Endodermal cell (in vitro differentiated cells): ENCODE data around the gene CLMN. TPM values are rescaled to one million over a fixed set of nuclear protein-coding genes. Genes with fewer than 3 reads are reported as not detected.

Experiments
- DNase-seq: peaks from one replicate; pipeline ENCODE4 v3.0.0-alpha.2; 2017
- H3K27ac ChIP-seq: 2 replicates; pipeline ENCODE4 v1.5.1; 2013; ENCODE audit warnings: mild to moderate bottlenecking, low read depth, low read length, moderate library complexity
- H3K27me3 ChIP-seq: 2 replicates; pipeline ENCODE4 v1.6.1; 2013; ENCODE audit warnings: mild to moderate bottlenecking, low read length, moderate library complexity; ENCODE audit not compliant: insufficient read depth, control insufficient read depth, poor library complexity, severe bottlenecking
- H3K36me3 ChIP-seq: 2 replicates; pipeline ENCODE4 v1.7.0; 2013; ENCODE audit warnings: mild to moderate bottlenecking, low read length, moderate library complexity; ENCODE audit not compliant: control insufficient read depth, insufficient read depth
- H3K4me1 ChIP-seq: one replicate; pipeline ENCODE4 v1.7.0; 2013; ENCODE audit warnings: low read length; ENCODE audit not compliant: control insufficient read depth, insufficient read depth
- H3K4me3 ChIP-seq: 2 replicates; pipeline ENCODE4 v1.5.1; 2013; ENCODE audit warnings: mild to moderate bottlenecking, low read length, moderate library complexity
- H3K9ac ChIP-seq: 2 replicates; pipeline ENCODE4 v1.6.1; 2013; ENCODE audit warnings: mild to moderate bottlenecking, low read length, moderate library complexity; ENCODE audit not compliant: poor library complexity, severe bottlenecking; ENCODE audit errors: extremely low read depth
- H3K9me3 ChIP-seq: 2 replicates; pipeline ENCODE4 v1.6.1; 2013; ENCODE audit warnings: mild to moderate bottlenecking, low read length, moderate library complexity; ENCODE audit not compliant: control insufficient read depth
- H3K27ac Mint-ChIP-seq: 2 replicates; pipeline ENCODE4 v1.8.0; 2020; ENCODE audit warnings: mixed read lengths
- H3K27me3 Mint-ChIP-seq: 2 replicates; pipeline ENCODE4 v1.8.0; 2021; ENCODE audit warnings: mild to moderate bottlenecking, mixed read lengths; ENCODE audit not compliant: insufficient read depth
- H3K36me3 Mint-ChIP-seq: 2 replicates; pipeline ENCODE4 v1.8.0; 2020; ENCODE audit warnings: low read depth, mixed read lengths
- H3K4me1 Mint-ChIP-seq: 2 replicates; pipeline ENCODE4 v1.8.0; 2020; ENCODE audit warnings: mixed read lengths
- H3K4me3 Mint-ChIP-seq: 2 replicates; pipeline ENCODE4 v1.8.0; 2020; ENCODE audit warnings: mild to moderate bottlenecking, moderate library complexity, mixed read lengths
- H3K9me3 Mint-ChIP-seq: 2 replicates; pipeline ENCODE4 v1.8.0; 2020; ENCODE audit warnings: mild to moderate bottlenecking, mixed read lengths
- CTCF ChIP-seq: fragments of 200-600 bp; sonication (generic); conservative IDR thresholded peaks from 2 replicates; pipeline ENCODE4 v1.5.0; 2021; ENCODE audit warnings: antibody characterized with exemption, mild to moderate bottlenecking
- WGBS, 2 experiments: methylation state at CpG; one replicate each; pipeline versions ENCODE4 v1.1.5 to v1.1.7; 2013; ENCODE audit warnings: missing lambda C conversion rate in 2 of 2, mixed read lengths in 1 of 2; ENCODE audit not compliant: insufficient coverage in 1 of 2, insufficient read length in 1 of 2; 5-methylcytosine and 5-hydroxymethylcytosine counted together
- total RNA-seq, 2 donors: library from RNA; stranded (reverse); fragmentation: NEBNext Ultra II Directional in 1 of 2; extraction: Animal tissue kit (Norgen Biotek cat#: 25700) in 1 of 2; gene quantifications; 2 replicates in 1 of 2; 3 replicates in 1 of 2; pipeline ENCODE4 v1.2.1, GENCODE V29; 2021

The CLMN gene
- total RNA-seq, 2 donors from 2014 or later: 9.5 to 11.7 TPM

- peak; percentile 22 for DNase-seq
- Histone ChIP-seq H3K27ac (no peak overlapping the region), H3K9me3 (no peaks in the 10 kb centered on the region), H3K4me1 (peaks cover 3% of the 10 kb centered on the region), H3K36me3 (no peaks in the 10 kb centered on the region), H3K27me3 (no peaks in the 10 kb centered on the region), H3K9ac (no peak overlapping the region), H3K4me3 (no peak overlapping the region)
- Mint-ChIP-seq H3K4me1 (no peaks in the 10 kb centered on the region), H3K9me3 (no peaks in the 10 kb centered on the region), H3K27me3 (peaks cover 5% of the 10 kb centered on the region), H3K27ac (no peak overlapping the region), H3K4me3 (no peak overlapping the region), H3K36me3 (no peaks in the 10 kb centered on the region)
- WGBS, 2 experiments: 89 to 92% methylated on average over 10 of the region's 10 CpGs
- no peak for TF ChIP-seq CTCF
Measured at GRCh38 chr14:95339301-95339865, 19.7 kb upstream of the CLMN start.

- Mint-ChIP-seq H3K27me3 (peaks cover 5% of the 10 kb centered on the region), H3K27ac (no peak overlapping the region), H3K4me3 (no peak overlapping the region), H3K9me3 (no peaks in the 10 kb centered on the region), H3K36me3 (no peaks in the 10 kb centered on the region), H3K4me1 (no peaks in the 10 kb centered on the region)
- Histone ChIP-seq H3K9ac (no peak overlapping the region), H3K4me1 (peaks cover 3% of the 10 kb centered on the region), H3K27me3 (no peaks in the 10 kb centered on the region), H3K9me3 (no peaks in the 10 kb centered on the region), H3K4me3 (no peak overlapping the region), H3K36me3 (no peaks in the 10 kb centered on the region), H3K27ac (no peak overlapping the region)
- peak; percentile 8 for DNase-seq
- TF ChIP-seq CTCF: no peak
- WGBS, 2 experiments: 0 to 71% methylated on average over 1 to 4 of the region's 5 CpGs
Measured at GRCh38 chr14:95338436-95338835, 18.7 kb upstream of the CLMN start.

GRCh38 chr14:95337041-95337595 lies 17.4 kb upstream of the CLMN start:
- no peaks in the 10 kb centered on the region for H3K36me3 ChIP-seq

More at GRCh38 chr14:95337041-95337595, 17.4 kb upstream of the CLMN start:
- H3K36me3 Mint-ChIP-seq: no peaks in the 10 kb centered on the region
- no peak overlapping the region for H3K9ac ChIP-seq
- no peaks in the 10 kb centered on the region for H3K4me1 Mint-ChIP-seq
- no peak overlapping the region for H3K4me3 Mint-ChIP-seq
- peaks cover 3% of the 10 kb centered on the region for H3K4me1 ChIP-seq
- H3K27me3 Mint-ChIP-seq: peaks cover 7% of the 10 kb centered on the region
- H3K27ac Mint-ChIP-seq: no peak overlapping the region
- no peak for TF ChIP-seq CTCF
- DNase-seq: peak; percentile 41
- H3K9me3 ChIP-seq: no peaks in the 10 kb centered on the region
- no peak overlapping the region for H3K4me3 ChIP-seq
- H3K9me3 Mint-ChIP-seq: no peaks in the 10 kb centered on the region
- no peaks in the 10 kb centered on the region for H3K27me3 ChIP-seq
- H3K27ac ChIP-seq: no peak overlapping the region
- 92 to 95% methylated on average over 4 to 10 of the region's 10 CpGs for WGBS, 2 experiments
